Choroid plexus epithelial cell (primary cell): ENCODE measurements around the gene BPIFB3.

Experiments used
- DNase-seq: peaks from one replicate; pipeline ENCODE4 v3.0.0-alpha.2; 2010; ENCODE audit warnings: low read depth
- H3K4me3 ChIP-seq: 2 replicates; pipeline ENCODE4 v1.5.1; 2011; ENCODE audit warnings: low read depth, mild to moderate bottlenecking, control low read depth, low read length, moderate library complexity
- CTCF ChIP-seq: conservative IDR thresholded peaks from 2 replicates; pipeline ENCODE4 v1.5.1; 2011; ENCODE audit warnings: low read depth, mild to moderate bottlenecking, control low read depth, inconsistent platforms, low read length, moderate library complexity

The BPIFB3 gene

GRCh38 chr20:33008336-33009213, 45.1 kb upstream of the BPIFB3 start:
- TF ChIP-seq CTCF, result no peak
- H3K4me3 ChIP-seq, result no peak overlapping the region
- DNase-seq, result no peak

GRCh38 chr20:33009214-33010132, 44.2 kb upstream of the BPIFB3 start:
- DNase-seq, result no peak
- no peak overlapping the region for H3K4me3 ChIP-seq
- no peak for TF ChIP-seq CTCF

GRCh38 chr20:33010133-33010504, 43.6 kb upstream of the BPIFB3 start:
- no peak for DNase-seq
- no peak for TF ChIP-seq CTCF
- no peak overlapping the region for H3K4me3 ChIP-seq

- DNase-seq, result no peak
- H3K4me3 ChIP-seq, result no peak overlapping the region
- TF ChIP-seq CTCF, result no peak
Measured at GRCh38 chr20:33010674-33011449, 42.8 kb upstream of the BPIFB3 start.

- DNase-seq, result no peak
- no peak for TF ChIP-seq CTCF
- no peak overlapping the region for H3K4me3 ChIP-seq
Measured at GRCh38 chr20:33012327-33013189, 41.1 kb upstream of the BPIFB3 start.
